HG03064 (cell line): ENCODE data around the gene LINS1.
"Not testable (repeated sequence)": the region's sequence is repeated elsewhere in the genome, so short reads cannot be mapped to it uniquely, and the experiment has no call there.

Experiments
- ATAC-seq: cut with Tn5 transposase; IDR thresholded peaks from one replicate; pipeline ENCODE4 v1.9.1; 2021; ENCODE audit warnings: low read depth; ENCODE audit not compliant: unreplicated experiment

The LINS1 gene

DNA sequence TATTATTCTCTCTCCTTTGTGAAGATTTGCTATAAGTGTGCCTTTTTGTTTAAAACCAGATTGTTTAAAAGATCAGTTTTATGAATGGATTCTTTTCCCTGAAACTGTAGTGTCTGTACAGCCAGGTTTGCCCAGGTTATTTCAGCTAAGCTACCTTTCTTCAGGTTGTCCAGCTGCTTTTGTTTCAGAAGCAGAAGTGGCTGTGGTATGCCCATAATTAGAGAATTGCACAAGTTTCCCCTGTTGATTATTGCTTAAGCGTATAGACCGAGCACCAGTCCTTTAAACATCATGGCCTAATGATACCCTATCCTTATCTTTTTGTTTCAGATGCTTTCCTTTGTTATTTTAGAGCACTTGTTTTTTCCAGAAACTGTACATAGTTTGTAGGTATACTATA, 10.6 kb upstream of the LINS1 start:
- no peak for ATAC-seq

DNA sequence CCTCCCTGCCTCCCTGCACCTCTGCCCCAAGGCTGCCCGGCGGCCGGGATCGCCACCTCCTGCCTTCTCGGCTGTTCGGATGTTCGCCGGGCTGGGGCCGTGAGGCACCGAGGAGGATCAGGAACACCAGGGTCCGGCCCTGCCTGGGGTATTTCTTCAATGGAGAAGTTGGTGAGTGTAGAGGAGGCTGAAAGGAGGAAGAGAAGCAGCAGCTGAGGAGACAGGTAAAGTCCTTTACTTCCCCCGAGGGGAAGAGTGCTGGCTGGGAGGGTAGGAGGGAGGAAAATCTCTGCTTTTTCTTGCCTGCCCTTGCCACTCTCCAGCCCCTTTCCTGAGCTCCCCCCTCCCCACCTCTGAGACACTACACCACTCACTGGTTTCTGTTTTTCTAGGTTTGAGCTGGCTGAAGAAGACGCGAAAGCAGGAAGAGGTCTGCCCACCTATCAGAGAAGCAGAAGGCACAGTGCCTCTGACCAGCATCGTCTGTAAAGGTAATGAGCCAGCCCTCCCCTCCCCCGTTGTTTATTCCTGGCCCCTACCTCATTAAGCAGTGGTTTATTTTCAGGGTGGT, 924 bp upstream of the LINS1 start:
- peak; percentile 40 for ATAC-seq

DNA sequence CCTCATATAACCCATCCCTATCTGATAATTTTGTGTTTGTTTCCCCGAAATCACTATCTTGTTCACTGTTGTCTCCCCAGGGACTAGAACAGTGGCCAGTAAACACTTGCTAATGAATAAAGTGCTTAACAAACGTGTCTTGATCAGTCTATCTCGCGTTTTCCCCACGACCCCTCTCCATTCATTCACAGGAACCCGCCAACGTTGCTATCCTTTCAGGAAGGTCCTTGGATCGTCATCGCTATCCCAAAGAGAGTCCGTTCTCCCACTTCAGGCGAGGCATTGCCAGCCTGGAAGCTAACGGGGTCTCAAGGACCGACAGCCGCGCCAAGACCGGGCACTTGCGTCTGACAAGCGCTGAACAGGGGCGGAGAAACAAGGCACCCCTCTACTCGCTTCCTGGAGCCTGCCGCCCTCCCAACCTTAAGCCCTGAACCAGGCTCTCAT, 344 bp downstream of the LINS1 start:
- peak; percentile 6 for ATAC-seq

DNA sequence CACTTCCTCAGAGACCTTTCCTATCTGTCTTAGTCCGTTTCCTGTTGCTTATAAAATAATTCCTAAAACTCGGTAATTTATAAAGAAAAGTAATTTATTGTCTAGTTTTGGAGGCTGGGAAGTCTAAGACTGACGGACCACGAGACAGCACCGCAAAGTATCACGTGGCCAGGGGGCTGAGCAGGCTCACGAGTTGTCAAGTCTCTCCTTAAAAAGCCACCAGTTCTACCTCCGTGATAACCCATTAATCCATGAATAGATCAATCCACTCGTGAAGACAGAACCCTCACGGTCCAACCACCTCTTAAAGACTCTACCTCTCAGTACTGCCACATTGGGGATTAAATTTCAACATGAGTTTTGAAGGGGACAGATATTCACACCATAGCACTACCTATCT, 821 bp downstream of the LINS1 start:
- ATAC-seq = no peak

- no peak for ATAC-seq
Measured at GRCh38 chr15:100598655-100599054, 3.3 kb downstream of the LINS1 start.

GRCh38 chr15:100597862-100598261, 4.1 kb downstream of the LINS1 start:
- no peak for ATAC-seq

DNA sequence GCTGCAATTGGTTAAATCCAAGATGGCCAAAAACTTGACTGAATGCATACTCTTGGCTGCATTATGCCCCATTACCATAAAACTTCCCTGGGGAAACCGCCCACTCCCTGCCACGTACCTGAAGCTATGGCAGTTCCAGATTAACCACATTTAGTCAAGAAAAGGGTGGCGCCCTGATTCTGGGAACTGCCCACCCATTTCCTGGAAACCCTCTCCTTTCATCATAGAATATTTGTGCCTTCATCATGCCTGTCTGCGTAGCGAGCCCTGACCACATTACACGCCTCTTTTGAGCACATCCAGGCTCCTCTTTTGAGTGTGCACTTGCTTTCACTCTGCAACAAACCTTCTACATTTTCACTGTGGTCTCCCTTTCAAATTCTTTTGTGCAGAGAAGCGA, 5.2 kb downstream of the LINS1 start:
- peak; percentile 74 for ATAC-seq

DNA sequence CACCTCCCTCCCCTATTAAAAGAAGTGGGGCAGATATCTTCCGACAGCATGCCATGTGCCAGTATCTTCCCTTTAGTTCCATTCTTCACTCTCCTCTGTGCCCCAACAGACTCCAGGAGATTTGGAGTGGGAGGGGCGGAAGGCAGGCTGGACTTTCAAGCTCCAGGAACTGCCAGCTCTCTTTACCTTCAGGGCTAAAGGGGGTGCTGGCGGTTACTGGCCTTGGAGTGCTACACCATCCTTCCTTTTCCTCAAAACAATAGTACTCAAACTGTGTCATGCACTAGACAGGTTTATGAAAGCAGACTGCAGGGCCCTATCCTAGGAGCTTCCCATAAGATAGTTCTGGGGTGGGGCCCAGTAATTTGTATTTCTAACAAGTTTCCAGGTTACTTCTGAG, 6.0 kb downstream of the LINS1 start:
- no peak for ATAC-seq

- ATAC-seq = no peak
Measured at GRCh38 chr15:100593431-100593830, 8.6 kb downstream of the LINS1 start.

GRCh38 chr15:100592898-100593297, 9.1 kb downstream of the LINS1 start:
- no peak for ATAC-seq

DNA sequence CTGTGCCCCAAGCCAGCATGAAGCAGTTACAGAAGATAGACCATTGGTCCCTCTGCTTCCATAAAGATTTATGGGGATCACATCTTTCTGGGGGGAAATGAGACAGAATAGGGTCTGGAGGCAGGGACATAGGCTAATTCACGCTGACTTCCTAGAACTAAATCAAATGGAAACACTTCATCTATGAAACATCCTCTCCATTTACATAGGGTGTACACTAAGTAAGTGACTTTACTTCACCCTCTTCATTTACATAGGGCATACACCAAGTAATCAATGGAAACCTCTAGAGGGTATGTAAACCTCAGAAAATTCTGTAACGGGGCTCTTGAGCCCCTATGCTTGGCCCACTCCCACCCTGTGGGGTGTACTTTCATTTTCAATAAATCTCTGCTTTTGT, 10.1 kb downstream of the LINS1 start:
- no peak for ATAC-seq

DNA sequence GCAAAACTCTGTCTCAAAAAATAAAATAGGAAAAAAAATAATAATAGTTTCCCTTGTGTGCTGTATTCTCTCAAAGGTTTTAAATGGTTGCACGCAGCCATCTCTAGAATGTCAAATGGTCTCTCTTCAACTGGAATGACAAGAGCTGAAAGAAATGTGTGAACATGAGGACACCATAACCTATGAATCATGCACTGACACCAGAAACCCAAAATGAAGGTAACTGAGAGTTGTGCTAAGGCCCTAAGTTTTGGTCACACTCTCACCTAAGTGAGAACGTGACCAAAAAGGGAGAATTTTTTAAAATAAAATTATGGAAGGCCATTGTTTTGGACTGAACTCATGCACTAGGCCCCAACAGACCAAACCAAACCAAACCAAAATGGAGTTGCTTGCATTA, 10.8 kb downstream of the LINS1 start:
- not testable (repeated sequence) for ATAC-seq

DNA sequence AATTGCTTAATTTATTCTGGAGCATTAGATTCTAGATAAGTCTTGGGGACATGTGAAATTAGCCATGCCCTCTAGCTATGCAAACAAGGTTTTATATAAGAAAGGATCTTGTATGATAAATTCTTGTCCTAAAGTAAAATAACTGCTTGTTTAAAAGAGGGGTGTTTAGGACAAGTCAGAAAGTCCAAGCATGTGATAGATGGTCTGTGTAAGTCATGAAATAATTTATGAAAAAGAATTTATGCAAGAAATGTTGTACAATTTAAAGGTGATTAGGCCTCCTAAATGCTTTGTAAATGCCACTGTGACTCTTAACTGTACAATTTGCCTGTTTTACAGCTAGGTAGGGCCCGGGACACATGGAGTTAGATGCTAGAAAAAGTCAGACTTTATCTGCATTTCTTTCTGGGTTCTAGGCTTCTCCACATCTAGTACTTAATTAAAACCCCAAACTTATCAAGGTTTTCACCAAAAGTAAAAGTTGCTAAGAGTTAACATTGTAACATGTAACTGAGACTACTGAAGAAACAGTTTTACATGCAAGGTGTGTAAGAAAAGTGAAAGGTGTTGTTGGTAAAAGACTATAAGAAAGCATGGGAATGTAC, 13.2 kb downstream of the LINS1 start:
- no peak for ATAC-seq

DNA sequence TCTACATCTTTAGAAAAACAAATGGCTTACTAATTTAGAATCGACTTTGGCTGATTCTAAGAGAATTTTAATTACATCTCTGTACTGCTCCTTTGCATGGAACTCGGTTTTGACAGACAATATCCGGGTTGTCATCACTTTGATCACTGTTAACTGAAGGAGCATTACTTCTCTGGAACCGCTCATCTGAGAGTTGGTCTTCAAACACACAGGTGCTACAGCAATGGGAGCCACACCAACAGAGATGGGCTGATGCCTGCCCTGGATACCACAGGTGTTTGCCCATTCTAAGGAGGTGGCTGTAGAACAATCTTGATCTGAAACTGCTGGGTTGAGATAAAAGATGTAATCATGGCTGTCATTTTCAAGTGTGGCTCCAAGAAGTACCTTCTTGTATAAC, 21.6 kb downstream of the LINS1 start:
- no peak for ATAC-seq

GRCh38 chr15:100573526-100573925, 28.5 kb downstream of the LINS1 start:
- ATAC-seq = no peak

- ATAC-seq = no peak
Measured at GRCh38 chr15:100572362-100572983, 29.5 kb downstream of the LINS1 start.

- ATAC-seq = no peak
Measured at GRCh38 chr15:100571592-100572167, 30.3 kb downstream of the LINS1 start.

DNA sequence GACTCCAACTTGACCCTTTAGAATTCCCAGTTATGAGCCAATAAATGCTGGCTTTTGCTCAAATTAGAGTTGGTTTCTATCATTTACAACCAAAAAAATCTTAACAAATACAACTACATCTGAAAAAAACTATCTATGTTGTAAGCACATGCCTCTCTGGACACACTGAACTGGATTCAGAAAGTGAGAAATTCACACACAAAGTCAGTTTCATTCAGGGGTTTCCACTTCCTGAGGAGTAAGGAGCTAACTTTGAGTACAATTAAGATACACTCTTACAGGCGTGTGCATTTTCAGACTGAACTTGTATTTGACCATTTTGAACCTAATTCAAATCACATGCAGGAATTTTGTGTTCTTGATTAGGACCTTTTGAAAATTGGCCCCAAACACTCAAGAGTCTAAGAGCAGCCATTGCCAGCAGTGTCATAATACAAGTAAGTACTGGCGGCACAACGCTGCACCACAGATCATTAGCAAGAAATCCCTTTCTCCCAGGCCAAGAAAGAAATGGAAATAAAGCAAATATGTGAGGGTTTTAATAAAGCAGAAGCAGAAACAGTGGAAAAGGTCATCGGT, 31.2 kb downstream of the LINS1 start:
- ATAC-seq = peak; percentile 88

DNA sequence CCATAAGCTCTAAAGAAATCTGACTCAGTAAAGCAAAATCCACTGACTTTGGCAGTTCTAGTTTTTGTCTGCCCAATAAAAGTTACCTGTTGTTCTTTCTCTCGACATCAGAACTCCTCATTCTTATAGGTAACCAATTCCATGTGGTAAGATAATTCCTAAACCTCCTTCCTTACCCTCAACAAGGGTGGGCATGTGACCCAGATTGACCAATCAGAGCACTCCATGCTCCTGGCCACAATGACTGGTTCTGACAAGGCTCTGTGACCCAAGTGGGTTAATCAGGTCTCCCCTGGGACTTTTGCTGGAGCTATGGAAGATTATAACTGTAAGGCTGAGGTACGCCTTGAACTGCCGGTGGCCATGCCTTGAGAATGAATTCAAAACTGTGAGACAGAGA, 31.7 kb downstream of the LINS1 start:
- ATAC-seq = no peak

DNA sequence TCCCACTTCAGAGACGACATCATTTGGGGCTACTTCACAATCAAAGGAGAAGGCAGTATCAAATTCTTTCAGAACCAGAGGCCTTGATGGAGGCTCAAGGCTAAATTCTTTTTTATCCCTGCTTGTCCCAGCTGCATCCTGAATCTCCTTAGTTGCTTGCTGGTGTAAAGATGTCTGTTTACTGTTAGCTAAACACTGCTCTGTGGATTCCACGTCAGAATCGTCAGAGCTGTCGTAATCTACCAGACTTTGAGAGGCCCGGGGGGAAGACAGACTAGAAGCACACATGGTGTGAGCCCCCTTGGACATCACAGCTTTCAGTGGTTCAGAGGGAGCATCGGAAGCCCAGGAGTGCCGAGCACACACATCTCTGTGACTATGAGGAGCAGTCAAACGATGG, 32.6 kb downstream of the LINS1 start:
- ATAC-seq = no peak

DNA sequence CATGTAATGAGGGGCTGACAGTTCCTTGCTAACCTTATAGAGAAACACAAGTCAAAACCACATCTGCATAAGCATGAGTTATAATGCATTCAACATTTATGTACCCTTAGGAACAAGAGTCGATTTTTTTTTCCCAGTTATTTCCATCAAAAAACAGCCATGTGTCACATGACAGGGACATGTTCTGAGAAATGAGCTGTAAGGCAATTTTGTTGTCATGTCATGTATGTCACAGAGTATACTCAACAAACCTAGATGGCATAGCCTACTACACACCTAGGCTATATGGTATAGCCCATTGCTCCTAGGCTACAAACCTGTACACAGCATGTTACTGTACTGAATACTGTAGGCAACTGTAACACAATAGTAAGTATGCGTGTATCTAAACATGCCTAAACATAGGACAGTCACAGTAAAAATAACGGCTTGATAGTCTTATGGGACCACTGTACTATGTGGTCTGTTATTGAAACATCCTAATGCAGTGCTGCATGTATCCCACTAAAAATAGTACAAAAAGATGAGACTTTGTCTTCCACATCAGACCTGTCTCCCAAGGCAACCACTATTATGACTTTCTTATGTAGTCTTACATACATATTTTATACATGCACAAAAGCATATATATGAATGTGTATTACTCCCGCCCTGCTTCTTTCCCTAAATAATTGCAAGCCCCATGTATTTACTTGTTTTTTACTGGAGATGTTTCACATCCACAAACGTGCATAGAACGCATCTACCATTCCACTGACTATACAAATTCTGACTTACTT, 34.9 kb downstream of the LINS1 start:
- no peak for ATAC-seq
